ENCODE measurements around the gene BPGM. TPM values are rescaled to one million over a fixed set of nuclear protein-coding genes. Genes with fewer than 3 reads are reported as not detected.

The BPGM gene
- total and polyA plus RNA-seq, 3 experiments from 2014 or later = 25.4 to 27.1 (median 26.8) TPM

- Mint-ChIP-seq H3K4me3 (no peak overlapping the region), H3K27me3 (peaks cover 4 to 37% of the 10 kb centered on the region in 2 donors), H3K9me3 (peaks cover 0 to 2% (median 0%) of the 10 kb centered on the region in 5 donors), H3K4me1 (no peaks in the 10 kb centered on the region), H3K36me3 (peaks cover 0 to 1% (median 0%) of the 10 kb centered on the region in 3 donors), H3K27ac (no peak overlapping the region)
- DNase-seq = no peak
- no peaks in the 10 kb centered on the region for H3K9me3 ChIP-seq (ENCODE audit: low read length)
- no peaks in the 10 kb centered on the region for H3K4me1 ChIP-seq (ENCODE audit: insufficient read depth, low read length)
- no peaks in the 10 kb centered on the region for H3K36me3 ChIP-seq (ENCODE audit: insufficient read depth, low read length)
- POLR2A ChIA-PET = no interaction called here
- H3K27ac ChIP-seq (ENCODE audit: low read depth, low read length) = no peak overlapping the region
- H3K4me3 ChIP-seq (ENCODE audit: low read length) = no peak overlapping the region
- CTCF ChIA-PET = no interaction called here
- no peaks in the 10 kb centered on the region for H3K27me3 ChIP-seq (ENCODE audit: insufficient read depth, low read length, poor library complexity, severe bottlenecking)
These were observed 32.9 kb upstream of the BPGM start for GRCh38 chr7:134613623-134614347.

- POLR2A ChIA-PET = no interaction called here
- CTCF ChIA-PET = no interaction called here
- no peak overlapping the region for H3K4me3 Mint-ChIP-seq
These were observed 30.0 kb upstream of the BPGM start for GRCh38 chr7:134616611-134617010.

GRCh38 chr7:134618756-134619530, 27.7 kb upstream of the BPGM start:
- DNase-seq = no peak
- Mint-ChIP-seq H3K27ac (no peak overlapping the region), H3K4me1 (no peaks in the 10 kb centered on the region), H3K4me3 (no peak overlapping the region), H3K27me3 (peaks cover 9 to 53% of the 10 kb centered on the region in 2 donors), H3K36me3 (peaks cover 0 to 4% (median 0%) of the 10 kb centered on the region in 3 donors), H3K9me3 (peaks cover 0 to 2% (median 0%) of the 10 kb centered on the region in 5 donors)
- CTCF ChIA-PET = interaction anchor here (1.1 kb wide), 2 partner anchors 7 to 187 kb away, joined by 3 read pairs; no protein-coding TSS in a partner anchor
- Histone ChIP-seq H3K36me3 (ENCODE audit: insufficient read depth, low read length) (no peaks in the 10 kb centered on the region), H3K9me3 (ENCODE audit: low read length) (no peaks in the 10 kb centered on the region), H3K4me1 (ENCODE audit: insufficient read depth, low read length) (no peaks in the 10 kb centered on the region), H3K27me3 (ENCODE audit: insufficient read depth, low read length, poor library complexity, severe bottlenecking) (peaks cover 5% of the 10 kb centered on the region), H3K4me3 (ENCODE audit: low read length) (no peak overlapping the region), H3K27ac (ENCODE audit: low read depth, low read length) (no peak overlapping the region)
- POLR2A ChIA-PET = no interaction called here

More at GRCh38 chr7:134616611-134617010, 30.0 kb upstream of the BPGM start:
- H3K9me3 Mint-ChIP-seq = peaks cover 0 to 2% (median 0%) of the 10 kb centered on the region in 5 donors
- Histone ChIP-seq H3K4me1 (ENCODE audit: insufficient read depth, low read length) (no peaks in the 10 kb centered on the region), H3K27me3 (ENCODE audit: insufficient read depth, low read length, poor library complexity, severe bottlenecking) (no peaks in the 10 kb centered on the region), H3K9me3 (ENCODE audit: low read length) (no peaks in the 10 kb centered on the region), H3K36me3 (ENCODE audit: insufficient read depth, low read length) (no peaks in the 10 kb centered on the region), H3K27ac (ENCODE audit: low read depth, low read length) (no peak overlapping the region), H3K4me3 (ENCODE audit: low read length) (no peak overlapping the region)
- H3K27ac Mint-ChIP-seq = no peak overlapping the region
- no peaks in the 10 kb centered on the region for H3K4me1 Mint-ChIP-seq
- no peak for DNase-seq
- peaks cover 4 to 38% of the 10 kb centered on the region in 2 donors for H3K27me3 Mint-ChIP-seq
- H3K36me3 Mint-ChIP-seq = peaks cover 0 to 4% (median 0%) of the 10 kb centered on the region in 3 donors

- Mint-ChIP-seq H3K36me3 (peaks cover 0 to 4% (median 0%) of the 10 kb centered on the region in 3 donors), H3K4me1 (no peaks in the 10 kb centered on the region), H3K4me3 (no peak overlapping the region), H3K27ac (no peak overlapping the region), H3K9me3 (peaks cover 0 to 2% (median 0%) of the 10 kb centered on the region in 5 donors), H3K27me3 (peaks cover 11 to 60% of the 10 kb centered on the region in 2 donors)
- ChIA-PET POLR2A (no interaction called here), CTCF (interaction anchor here (1.1 to 1.7 kb wide), 2 partner anchors 8 to 13 kb away, joined by 3 to 5 read pairs; no protein-coding TSS in a partner anchor)
- H3K27me3 ChIP-seq (ENCODE audit: insufficient read depth, low read length, poor library complexity, severe bottlenecking) = peaks cover 5% of the 10 kb centered on the region
- H3K9me3 ChIP-seq (ENCODE audit: low read length) = no peaks in the 10 kb centered on the region
- H3K36me3 ChIP-seq (ENCODE audit: insufficient read depth, low read length) = no peaks in the 10 kb centered on the region
- H3K4me3 ChIP-seq (ENCODE audit: low read length) = no peak overlapping the region
- no peaks in the 10 kb centered on the region for H3K4me1 ChIP-seq (ENCODE audit: insufficient read depth, low read length)
- DNase-seq = no peak
- H3K27ac ChIP-seq (ENCODE audit: low read depth, low read length) = no peak overlapping the region
These were observed 26.9 kb upstream of the BPGM start for GRCh38 chr7:134619627-134620331.

- Mint-ChIP-seq H3K36me3 (peaks cover 0 to 3% (median 0%) of the 10 kb centered on the region in 3 donors), H3K4me1 (no peaks in the 10 kb centered on the region), H3K4me3 (no peak overlapping the region), H3K9me3 (no peaks in the 10 kb centered on the region), H3K27ac (no peak overlapping the region), H3K27me3 (peaks cover 7 to 62% of the 10 kb centered on the region in 2 donors)
- DNase-seq = no peak
- Histone ChIP-seq H3K36me3 (ENCODE audit: insufficient read depth, low read length) (no peaks in the 10 kb centered on the region), H3K27me3 (ENCODE audit: insufficient read depth, low read length, poor library complexity, severe bottlenecking) (peaks cover 5% of the 10 kb centered on the region), H3K9me3 (ENCODE audit: low read length) (no peaks in the 10 kb centered on the region), H3K4me1 (ENCODE audit: insufficient read depth, low read length) (no peaks in the 10 kb centered on the region), H3K4me3 (ENCODE audit: low read length) (no peak overlapping the region), H3K27ac (ENCODE audit: low read depth, low read length) (no peak overlapping the region)
- CTCF ChIA-PET = interaction anchor here (0.9 kb wide), 1 partner anchor 10 kb away, joined by 3 read pairs; no protein-coding TSS in a partner anchor
- POLR2A ChIA-PET = no interaction called here
These were observed 24.2 kb upstream of the BPGM start for GRCh38 chr7:134622303-134622995.

GRCh38 chr7:134623193-134623592, 23.5 kb upstream of the BPGM start:
- POLR2A ChIA-PET = no interaction called here
- H3K9me3 ChIP-seq (ENCODE audit: low read length) = no peaks in the 10 kb centered on the region
- no peaks in the 10 kb centered on the region for H3K4me1 ChIP-seq (ENCODE audit: insufficient read depth, low read length)
- H3K27me3 Mint-ChIP-seq = peaks cover 7 to 64% of the 10 kb centered on the region in 2 donors
- no peak overlapping the region for H3K4me3 Mint-ChIP-seq
- no peak overlapping the region for H3K27ac Mint-ChIP-seq
- peaks cover 0 to 3% (median 0%) of the 10 kb centered on the region in 3 donors for H3K36me3 Mint-ChIP-seq
- no peaks in the 10 kb centered on the region for H3K36me3 ChIP-seq (ENCODE audit: insufficient read depth, low read length)
- H3K4me1 Mint-ChIP-seq = no peaks in the 10 kb centered on the region
- no peak for DNase-seq
- H3K27ac ChIP-seq (ENCODE audit: low read depth, low read length) = no peak overlapping the region
- H3K27me3 ChIP-seq (ENCODE audit: insufficient read depth, low read length, poor library complexity, severe bottlenecking) = peaks cover 5% of the 10 kb centered on the region
- H3K9me3 Mint-ChIP-seq = no peaks in the 10 kb centered on the region
- CTCF ChIA-PET = interaction anchor here (0.9 kb wide), 1 partner anchor 9 kb away, joined by 3 read pairs; no protein-coding TSS in a partner anchor
- H3K4me3 ChIP-seq (ENCODE audit: low read length) = no peak overlapping the region

GRCh38 chr7:134625550-134625949, 21.1 kb upstream of the BPGM start:
- DNase-seq = no peak

More at GRCh38 chr7:134625550-134625949, 21.1 kb upstream of the BPGM start:
- H3K27ac Mint-ChIP-seq = no peak overlapping the region
- no peaks in the 10 kb centered on the region for H3K36me3 ChIP-seq (ENCODE audit: insufficient read depth, low read length)
- H3K4me1 ChIP-seq (ENCODE audit: insufficient read depth, low read length) = no peaks in the 10 kb centered on the region
- H3K27me3 ChIP-seq (ENCODE audit: insufficient read depth, low read length, poor library complexity, severe bottlenecking) = peaks cover 5% of the 10 kb centered on the region
- no peak overlapping the region for H3K4me3 Mint-ChIP-seq
- H3K36me3 Mint-ChIP-seq = no peaks in the 10 kb centered on the region
- H3K27ac ChIP-seq (ENCODE audit: low read depth, low read length) = no peak overlapping the region
- H3K9me3 Mint-ChIP-seq = no peaks in the 10 kb centered on the region
- ChIA-PET CTCF (interaction anchor here (1.4 kb wide), 1 partner anchor 7 kb away, joined by 5 read pairs; no protein-coding TSS in a partner anchor), POLR2A (no interaction called here)
- H3K9me3 ChIP-seq (ENCODE audit: low read length) = no peaks in the 10 kb centered on the region
- H3K4me3 ChIP-seq (ENCODE audit: low read length) = no peak overlapping the region
- H3K4me1 Mint-ChIP-seq = no peaks in the 10 kb centered on the region
- peaks cover 16 to 68% of the 10 kb centered on the region in 2 donors for H3K27me3 Mint-ChIP-seq

Data from CD8-positive, alpha-beta memory T cell (primary cell).